ENCODE data around the gene DCTN4. TPM values are rescaled to one million over a fixed set of nuclear protein-coding genes. Genes with fewer than 3 reads are reported as not detected.

DCTN4 gene
- total RNA-seq, 1 experiment from 2014 or later: 48.5 TPM

DNA sequence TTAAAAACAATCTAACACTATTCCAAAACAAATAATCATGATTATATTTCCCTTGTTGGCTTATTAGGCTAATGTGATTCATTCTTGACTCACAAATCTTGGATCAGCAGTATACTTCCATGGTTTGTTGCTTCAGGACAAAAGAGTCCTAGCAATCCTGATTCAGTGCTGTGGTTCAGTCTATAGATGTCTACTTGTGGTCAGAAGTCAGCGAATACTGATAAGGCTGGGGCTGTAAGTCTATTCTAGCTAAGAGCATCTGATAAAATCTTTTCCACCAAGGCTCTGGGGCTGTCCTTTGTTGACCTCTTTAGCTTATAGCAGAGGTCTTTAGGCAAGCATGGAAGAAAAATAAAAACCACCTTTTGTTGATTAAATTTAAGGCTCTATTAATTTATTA lies 15.3 kb upstream of the DCTN4 start:
- Histone ChIP-seq H4K91ac (ENCODE audit: insufficient read length, low read depth, low read length) (no peak overlapping the region), H3K27ac (ENCODE audit: insufficient read length, low read depth, low read length) (no peak overlapping the region), H3K18ac (ENCODE audit: insufficient read length, low read depth, low read length) (no peak overlapping the region), H3K23me2 (ENCODE audit: insufficient read length, low read depth, low read length, poor library complexity, severe bottlenecking) (peaks cover 9% of the 10 kb centered on the region), H3T11ph (ENCODE audit: low read length) (no peak overlapping the region), H4K5ac (ENCODE audit: insufficient read length, low read depth, low read length) (no peak overlapping the region), H2AK5ac (ENCODE audit: insufficient read length, low read length) (no peak overlapping the region), H3K9ac (ENCODE audit: extremely low read depth, insufficient read length, low read length) (no peak overlapping the region), H2AFZ (ENCODE audit: low read length) (no peak overlapping the region), H3K4me2 (ENCODE audit: insufficient read depth, insufficient read length, low read length) (no peak overlapping the region), H4K20me1 (ENCODE audit: control insufficient read depth, insufficient read depth, insufficient read length) (no peaks in the 10 kb centered on the region), H2BK12ac (ENCODE audit: insufficient read length, low read depth, low read length) (no peak overlapping the region), H3K4ac (ENCODE audit: low read depth, low read length) (no peak overlapping the region), H3K14ac (ENCODE audit: insufficient read depth, low read length) (no peak overlapping the region), H4K8ac (replicated peaks; ENCODE audit: insufficient read length, low read depth, low read length) (no peak overlapping the region), H2BK120ac (ENCODE audit: low read depth, low read length, poor library complexity, severe bottlenecking) (no peak overlapping the region), H2BK15ac (ENCODE audit: low read depth, low read length) (no peak overlapping the region), H3K27me3 (ENCODE audit: insufficient read depth, low read length) (no peaks in the 10 kb centered on the region; the same call in 1 of the 2 replicates), H3K79me2 (ENCODE audit: insufficient read depth, low read length) (no peaks in the 10 kb centered on the region), H2BK20ac (ENCODE audit: low read depth, low read length, poor library complexity, severe bottlenecking) (no peak overlapping the region), H3K9me3 (ENCODE audit: control insufficient read depth, low read depth, low read length) (no peaks in the 10 kb centered on the region), H2BK5ac (ENCODE audit: insufficient read length, low read length) (no peak overlapping the region), H3K56ac (ENCODE audit: insufficient read length, low read depth, low read length) (no peak overlapping the region), H3K4me1 (ENCODE audit: insufficient read depth, low read length) (peaks cover 9% of the 10 kb centered on the region), H3K79me1 (ENCODE audit: insufficient read depth, low read depth, low read length, poor library complexity, severe bottlenecking) (no peaks in the 10 kb centered on the region), H3K23ac (ENCODE audit: insufficient read length, low read depth, low read length) (no peak overlapping the region)
- Mint-ChIP-seq H3K36me3 (ENCODE audit: insufficient read depth in 1 of 3, low read depth in 3 of 3) (no peaks in the 10 kb centered on the region), H3K4me1 (peaks cover 17 to 18% of the 10 kb centered on the region in 2 experiments), H3K27ac (no peak overlapping the region), H3K4me3 (no peak overlapping the region), H3K9me3 (no peaks in the 10 kb centered on the region), H3K27me3 (ENCODE audit: low read depth) (peaks cover 26% of the 10 kb centered on the region)
- no peak for DNase-seq
- TF ChIP-seq CTCF (conservative IDR thresholded peaks at IDR 0.05): no peak
- WGBS (ENCODE audit: extremely low coverage, insufficient read length, low lambda C conversion rate): no CpG with 5 or more reads among the region's 1 CpG

All from H9 (cell line).